NAMALWA (cell line): ENCODE measurements around the gene PACS1.

ENCODE experiments used
- DNase-seq: peaks from one replicate; pipeline ENCODE4 v3.0.0-alpha.2; 2015; ENCODE audit warnings: low spot score

PACS1 gene

DNA sequence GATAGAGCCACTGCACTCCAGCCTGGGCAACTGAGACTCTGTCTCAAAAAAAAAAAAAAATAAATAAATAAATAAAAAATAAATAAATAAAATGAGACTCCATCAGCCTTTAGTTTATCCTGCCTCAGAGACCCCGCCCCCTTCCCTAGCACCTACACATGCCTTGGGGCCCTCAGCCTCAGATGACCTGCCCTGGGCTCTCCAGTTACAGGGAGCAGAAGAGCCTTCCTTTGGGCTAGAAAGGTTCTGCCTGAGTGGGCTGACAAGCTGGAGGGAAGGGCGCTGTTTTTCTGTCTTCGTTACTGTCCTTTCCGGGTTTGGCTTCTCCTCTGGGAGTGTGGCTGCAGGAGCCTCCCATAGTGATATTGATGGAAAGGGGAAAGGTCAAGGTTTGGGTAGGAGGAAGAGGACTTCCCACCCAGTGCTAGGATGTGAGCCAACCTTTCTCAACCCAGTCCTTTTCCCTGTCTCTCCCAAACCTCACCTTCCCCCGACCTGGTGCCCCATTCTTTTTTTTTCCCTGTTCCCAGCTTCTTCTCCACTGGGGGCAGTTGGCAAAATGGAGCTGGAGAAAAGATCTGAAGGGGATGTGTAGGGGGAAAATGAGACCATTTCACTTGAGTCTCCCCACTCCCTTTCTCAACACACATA lies 19.4 kb upstream of the PACS1 start:
- no peak for DNase-seq

DNA sequence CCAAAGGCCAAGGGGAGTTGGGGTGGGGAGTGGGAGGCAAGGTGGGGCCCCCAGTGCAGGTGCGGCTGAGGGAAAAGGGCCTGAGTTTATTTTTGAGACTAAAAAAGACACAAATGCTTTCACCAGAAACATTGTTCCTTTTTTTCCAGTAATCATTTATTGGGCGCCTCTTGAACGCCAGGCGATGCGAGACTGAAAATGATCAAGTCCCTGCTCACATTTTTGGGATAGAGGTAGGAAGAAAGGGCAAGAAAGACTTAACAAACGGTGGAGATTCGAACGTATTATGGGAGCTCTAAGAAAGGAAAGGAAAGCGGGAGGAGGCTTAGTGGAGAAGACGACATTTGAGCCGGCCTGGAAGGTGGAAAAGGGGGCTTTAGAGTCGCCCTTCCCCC lies 18.7 kb upstream of the PACS1 start:
- DNase-seq: no peak

DNA sequence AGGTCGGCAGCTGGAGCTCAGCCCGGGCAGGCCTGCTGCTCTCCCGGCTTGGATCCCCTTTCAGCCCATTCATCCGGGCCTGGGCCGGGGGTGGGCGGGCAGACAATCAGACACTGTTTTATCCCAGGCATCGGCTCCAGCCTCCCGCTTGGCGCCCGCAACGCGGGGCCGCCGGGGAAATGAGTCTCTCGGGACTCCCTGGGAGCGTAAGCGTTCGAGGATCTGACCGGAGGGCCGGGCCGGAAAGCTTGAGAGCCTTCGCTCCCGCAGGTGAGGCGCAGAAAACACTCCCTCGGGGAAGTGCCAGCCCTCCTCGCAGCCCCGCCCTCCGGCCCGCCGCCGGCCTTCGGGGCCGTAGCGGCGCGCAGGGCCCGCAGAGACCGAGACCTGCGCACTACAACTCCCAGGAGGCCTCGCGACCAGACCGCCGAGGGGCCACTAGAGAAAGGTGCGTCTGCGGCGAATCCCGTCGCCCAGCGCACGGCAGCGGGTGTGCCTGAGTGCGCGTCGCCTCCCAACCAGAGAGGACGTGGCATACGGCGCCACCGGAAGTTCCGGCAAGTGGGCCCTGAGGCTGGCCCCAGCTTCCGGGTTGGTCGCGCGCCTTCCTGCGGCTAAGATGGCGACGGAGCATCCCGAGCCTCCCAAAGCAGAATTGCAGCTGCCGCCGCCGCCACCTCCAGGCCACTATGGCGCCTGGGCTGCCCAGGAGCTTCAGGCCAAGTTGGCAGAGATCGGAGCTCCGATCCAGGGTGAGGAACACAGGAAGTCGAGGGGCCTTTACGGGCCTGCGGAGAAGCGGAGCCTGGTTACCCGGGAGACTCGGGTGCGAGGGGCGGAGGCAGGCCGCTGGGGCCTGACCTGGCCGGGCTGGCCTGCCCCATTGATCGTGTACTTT lies 18.1 kb upstream of the PACS1 start, which contains the start of gene SF3B2:
SF3B2 (plus strand) TSS at position 599 of the 898 bp plus-strand sequence; CDS start at position 620, 21 bp downstream.
- DNase-seq: peak; percentile 98

DNA sequence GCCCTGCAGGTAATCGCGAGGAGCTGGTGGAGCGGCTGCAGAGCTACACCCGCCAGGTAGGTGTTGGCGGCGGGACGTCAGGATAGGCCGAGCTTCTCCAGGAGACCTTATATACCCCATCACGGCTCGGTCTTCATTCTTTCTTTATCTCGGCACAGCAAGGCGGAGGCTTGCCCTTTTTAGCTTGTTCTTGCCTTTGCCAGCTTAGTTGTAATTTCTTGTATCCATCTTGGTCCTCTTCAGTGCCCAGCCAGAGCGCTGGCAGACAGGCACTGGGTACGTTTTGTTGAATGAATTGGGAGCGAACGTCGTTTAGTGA lies 17.4 kb upstream of the PACS1 start:
- no peak for DNase-seq

DNA sequence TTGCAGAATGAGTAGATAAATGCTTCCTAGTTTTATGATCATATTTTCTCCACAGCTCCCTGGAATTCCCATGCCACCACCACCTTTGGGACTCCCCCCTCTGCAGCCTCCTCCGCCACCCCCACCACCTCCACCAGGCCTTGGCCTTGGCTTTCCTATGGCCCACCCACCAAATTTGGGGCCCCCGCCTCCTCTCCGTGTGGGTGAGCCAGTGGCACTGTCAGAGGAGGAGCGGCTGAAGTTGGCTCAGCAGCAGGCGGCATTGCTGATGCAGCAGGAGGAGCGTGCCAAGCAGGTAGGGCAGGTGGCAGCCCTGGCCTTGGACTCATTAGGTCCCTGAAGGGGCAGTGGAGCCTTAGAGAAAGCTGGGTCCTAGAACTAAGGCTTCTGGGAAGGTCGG lies 15.1 kb upstream of the PACS1 start:
- DNase-seq: no peak

DNA sequence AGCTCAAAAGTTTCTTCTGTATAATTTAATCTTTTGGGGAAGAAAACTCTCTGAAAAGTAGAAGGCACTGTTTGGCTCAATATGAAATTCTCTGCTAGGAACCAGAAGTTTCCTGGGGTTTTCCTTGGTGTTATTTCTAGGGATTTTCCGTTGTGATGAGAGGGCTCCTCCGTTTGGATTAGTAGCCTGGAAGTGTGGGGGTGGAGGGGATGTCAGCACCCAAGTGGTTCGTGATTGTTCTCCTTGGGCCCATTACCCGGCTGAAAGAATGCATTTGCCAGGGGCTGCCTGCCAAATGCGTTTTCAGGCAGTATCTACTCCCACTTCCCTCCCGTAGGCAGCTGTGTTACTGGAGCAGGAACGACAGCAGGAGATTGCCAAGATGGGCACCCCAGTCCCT lies 13.6 kb upstream of the PACS1 start:
- no peak for DNase-seq

DNA sequence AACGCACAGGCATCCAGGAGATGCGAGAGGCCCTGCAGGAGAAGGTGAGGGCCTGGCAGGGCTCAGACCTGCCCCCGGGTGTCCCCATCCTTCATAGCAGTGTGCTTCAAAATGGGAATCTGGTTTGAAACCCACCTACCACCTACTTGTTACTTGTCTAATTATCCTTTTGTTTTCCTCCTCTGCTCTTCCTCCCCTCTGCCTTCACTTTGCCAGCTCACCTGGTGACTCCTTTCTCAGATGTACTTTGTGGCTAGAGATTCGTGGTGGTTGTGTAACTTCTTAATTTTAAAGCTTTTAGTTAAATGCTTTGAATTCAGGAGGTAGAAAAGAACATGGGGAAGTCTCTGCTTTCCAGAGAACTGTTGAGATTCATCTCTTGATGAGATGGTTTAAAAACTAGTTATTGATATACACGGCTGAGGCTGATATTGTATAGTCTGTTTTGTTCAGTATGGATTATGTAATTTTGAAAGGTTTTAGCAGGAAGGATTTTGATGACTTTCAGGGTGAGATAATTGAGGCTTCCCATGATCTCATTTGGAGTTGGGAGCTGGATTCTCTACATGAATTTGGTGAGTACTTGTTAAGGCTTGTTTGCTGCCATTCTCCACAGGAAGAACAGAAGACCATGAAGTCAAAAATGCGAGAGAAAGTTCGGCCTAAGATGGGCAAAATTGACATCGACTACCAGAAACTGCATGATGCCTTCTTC lies 9.9 kb upstream of the PACS1 start:
- DNase-seq: no peak

DNA sequence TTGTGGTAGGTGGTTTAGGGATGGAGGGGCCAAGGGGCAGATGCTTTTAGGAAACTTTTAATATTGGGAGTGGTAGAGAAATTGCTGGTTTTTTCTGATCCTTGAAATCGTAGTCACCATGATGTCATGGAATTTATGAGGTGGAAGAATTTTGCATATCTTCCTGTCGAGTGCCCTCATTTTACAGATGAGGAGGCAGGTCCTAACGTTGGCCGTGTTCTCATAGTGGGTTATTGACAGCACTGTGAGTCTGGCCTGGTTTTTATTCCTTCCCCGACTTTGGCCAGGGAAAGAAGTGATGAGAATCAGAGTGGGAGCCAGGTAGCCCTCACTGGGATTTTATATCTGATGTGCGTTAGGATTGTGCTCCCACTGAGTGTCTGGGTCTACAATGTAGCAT lies 8.8 kb upstream of the PACS1 start:
- no peak for DNase-seq

DNA sequence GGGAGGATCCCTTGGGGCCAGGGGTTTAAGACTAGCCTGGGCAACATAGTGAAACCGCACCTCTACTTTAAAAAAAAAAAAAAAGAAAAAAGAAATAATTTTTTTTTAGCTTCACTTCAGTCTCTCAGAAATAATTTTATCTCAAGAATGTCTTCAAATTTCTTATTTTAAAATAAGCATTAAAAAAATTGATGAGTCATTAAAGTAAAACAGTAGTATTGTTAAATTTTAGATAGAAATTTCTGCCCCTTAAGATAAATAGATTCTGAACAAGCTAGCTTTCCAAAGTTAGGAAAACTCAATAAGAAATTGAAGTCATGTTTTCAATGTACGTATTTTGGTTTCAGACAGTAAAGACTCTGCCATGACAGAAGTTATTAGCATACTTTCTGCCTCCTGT lies 7.7 kb upstream of the PACS1 start:
- DNase-seq: no peak

DNA sequence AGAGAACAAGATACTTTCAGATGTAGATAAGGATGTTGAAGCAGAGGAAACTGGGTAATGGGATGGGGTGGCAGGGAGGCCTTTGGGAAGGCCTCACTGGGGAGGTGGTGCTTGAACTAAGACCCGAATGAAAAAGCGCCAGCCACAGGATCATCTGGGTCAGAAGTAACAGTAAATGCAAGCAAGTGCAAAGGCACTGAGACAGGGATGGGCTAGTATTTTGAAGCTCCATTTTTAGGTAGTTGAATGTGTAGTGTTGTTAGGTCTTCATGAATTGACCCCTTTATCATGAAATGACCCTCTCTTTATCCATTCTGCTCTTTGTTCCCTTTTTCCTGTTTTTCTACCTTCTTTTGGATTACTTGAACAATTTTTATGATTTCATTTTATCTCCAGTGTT lies 6.2 kb upstream of the PACS1 start:
- no peak for DNase-seq

DNA sequence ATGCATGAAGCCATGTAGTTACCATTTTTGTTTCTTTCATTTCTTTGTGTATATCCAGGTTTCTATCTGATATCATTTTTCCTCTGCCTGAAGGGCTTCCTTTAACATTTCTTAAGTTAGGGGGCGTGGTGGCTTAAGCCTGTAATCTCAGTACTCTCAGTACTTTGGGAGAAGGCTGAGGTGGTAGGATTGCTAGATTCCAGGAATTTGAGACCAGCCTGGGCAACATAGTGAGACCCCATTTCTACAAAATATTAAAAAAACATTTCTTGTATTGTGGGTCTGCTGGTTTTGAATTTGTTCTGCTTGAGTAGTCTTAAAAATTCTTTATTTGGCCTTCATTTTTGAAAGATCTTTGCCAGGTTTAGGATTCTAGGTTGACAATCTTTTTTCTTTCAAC lies 5.5 kb upstream of the PACS1 start:
- no peak for DNase-seq

DNA sequence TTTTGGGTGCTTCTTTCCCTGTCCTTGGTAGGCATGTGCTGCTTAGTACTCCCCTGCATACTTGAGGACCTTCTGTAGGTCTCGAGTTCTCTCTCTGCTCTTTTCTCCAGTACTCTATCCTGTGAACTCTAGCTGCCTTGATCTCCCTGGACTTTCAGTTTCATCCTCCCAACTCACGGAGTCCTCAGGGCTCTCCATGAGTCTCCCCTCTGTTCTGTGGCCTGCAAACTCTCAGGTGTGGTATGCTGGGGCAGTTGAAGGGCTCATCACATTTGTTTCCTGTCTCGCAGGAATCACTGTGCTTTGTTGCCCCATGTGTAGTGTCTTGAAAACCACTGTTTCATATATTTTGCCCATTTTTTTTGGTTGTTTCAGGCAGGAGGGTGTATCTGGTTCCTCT lies 3.3 kb upstream of the PACS1 start:
- DNase-seq: no peak

DNA sequence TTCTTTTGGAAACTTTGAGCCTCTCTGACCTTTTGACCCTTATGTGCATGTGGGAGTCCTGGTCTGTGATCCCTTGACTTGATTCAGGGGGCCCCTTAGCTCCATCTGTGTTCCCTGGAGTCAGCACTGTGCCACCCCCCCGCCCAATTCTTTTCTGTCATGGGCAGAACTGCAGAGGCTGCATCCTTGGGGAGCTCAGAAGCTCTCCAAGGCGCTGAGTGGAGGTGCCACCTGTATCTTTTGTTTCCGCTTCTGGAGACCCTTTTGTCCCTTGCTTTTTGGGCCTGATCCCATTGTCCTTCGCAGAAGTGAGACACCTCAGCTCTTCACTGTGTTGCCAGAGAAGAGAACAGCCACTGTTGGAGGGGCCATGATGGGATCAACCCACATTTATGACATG lies 2.4 kb upstream of the PACS1 start:
- DNase-seq: no peak

DNA sequence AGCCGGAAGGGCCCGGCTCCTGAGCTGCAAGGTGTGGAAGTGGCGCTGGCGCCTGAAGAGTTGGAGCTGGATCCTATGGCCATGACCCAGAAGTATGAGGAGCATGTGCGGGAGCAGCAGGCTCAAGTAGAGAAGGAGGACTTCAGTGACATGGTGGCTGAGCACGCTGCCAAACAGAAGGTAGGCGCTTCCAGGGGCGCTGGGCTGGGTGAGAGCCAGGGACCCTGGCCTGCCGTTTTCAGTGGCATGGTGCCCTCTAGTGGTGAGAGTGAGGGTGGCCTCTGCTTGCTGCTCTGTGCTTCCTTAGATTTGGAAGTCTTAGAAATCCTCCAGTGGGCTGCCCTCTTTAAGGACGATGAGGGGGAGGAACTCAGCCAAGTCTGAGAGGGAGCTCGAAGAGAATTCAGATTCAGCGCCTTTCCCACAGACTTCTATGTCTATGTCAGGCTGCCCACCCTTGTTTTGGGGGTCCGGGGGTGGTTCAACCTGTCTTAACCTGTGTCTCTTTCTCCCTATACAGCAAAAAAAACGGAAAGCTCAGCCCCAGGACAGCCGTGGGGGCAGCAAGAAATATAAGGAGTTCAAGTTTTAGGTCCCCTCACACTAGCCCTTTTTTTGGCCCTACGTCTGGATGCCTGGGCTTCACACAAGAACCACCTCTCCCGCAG lies 1.8 kb upstream of the PACS1 start:
- peak; percentile 84 for DNase-seq

DNA sequence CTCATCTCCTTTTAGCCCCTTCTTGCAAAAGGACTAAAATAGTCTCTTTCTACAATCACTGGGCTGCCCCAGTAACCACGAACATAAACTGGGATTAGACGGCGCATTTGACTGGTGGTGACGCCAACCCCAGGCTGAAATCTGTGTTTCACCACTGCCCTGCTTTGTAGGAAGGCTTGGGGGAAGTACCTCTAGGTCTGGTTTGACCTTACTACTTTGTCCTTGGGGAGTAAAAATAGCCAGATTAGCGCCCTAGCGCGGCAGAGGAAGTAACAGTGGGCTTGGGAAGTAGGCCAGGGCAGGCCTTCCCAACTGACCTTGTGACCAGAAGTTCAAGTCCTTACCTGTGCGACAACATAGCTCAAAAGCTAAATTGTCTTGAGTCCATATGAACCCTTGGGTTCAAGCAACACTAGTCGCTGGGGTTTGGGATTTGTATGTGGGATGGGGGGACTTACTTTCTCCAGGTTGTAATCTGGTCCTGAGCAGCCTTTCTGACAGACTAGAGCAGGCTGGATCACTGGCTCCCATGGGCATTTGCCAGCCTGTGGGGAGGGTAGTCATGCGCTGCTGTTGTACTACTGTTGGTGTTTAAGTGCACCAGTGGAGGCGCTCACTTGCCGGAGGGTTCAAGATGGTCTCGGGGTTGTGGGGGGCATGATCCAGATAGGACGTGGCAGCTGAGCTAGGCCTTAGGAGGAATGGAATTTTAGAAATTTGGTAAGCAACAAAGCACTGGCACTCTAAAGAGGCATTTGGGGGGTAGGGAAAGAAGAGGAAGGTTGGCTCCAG lies 953 bp upstream of the PACS1 start:
- DNase-seq: peak; percentile 59

DNA sequence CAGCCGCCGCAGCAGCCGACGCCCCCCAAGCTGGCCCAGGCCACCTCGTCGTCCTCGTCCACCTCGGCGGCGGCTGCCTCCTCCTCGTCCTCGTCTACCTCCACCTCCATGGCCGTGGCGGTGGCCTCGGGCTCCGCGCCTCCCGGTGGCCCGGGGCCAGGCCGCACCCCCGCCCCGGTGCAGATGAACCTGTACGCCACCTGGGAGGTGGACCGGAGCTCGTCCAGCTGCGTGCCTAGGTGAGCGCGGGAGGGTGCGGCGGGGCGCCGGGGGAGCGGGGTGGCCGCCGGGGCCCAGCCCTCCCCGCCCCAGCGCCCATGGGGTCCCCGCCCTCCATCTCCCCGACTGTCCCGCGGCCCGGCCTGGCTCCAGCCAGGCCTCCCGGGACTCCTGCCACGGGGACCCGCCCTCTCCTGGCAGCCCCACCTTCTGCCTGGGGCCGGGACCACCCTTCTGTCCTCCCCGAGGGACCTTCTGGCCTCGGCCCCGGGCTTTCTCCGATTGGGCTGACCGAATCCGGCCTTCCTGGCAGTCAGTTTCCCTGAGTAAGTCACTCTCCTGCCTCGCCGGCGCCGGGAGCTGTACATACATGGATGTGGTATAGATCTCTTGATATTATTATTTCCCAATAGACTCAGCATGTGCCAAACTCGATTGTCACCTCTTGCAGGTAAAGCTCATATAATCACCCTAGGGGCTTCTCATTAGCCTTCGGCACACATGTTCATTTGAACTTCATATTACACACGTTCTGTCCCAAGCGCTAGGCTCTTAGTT lies 720 bp downstream of the PACS1 start:
- DNase-seq: peak; percentile 32

DNA sequence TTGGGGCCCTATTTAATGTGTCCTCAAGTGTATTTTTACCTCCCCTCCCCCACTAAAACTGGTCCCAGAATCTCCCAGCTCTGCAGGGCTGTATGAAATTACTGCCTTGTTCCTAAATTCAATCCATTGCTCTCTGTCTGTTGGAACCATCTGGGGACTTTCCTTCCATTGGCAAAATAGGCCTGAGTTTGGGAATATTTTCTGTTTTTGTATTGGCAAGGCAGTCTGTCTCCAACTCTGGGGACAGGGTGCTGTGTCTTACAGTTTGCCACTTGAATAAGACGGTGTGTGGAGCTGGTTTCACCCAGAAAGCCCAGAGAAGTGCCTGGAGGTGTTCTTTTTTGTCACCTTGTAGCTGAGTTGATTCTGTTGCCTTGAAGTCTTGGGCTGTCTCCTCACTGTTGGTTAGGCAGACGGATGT lies 1.3 kb downstream of the PACS1 start:
- peak; percentile 24 for DNase-seq

DNA sequence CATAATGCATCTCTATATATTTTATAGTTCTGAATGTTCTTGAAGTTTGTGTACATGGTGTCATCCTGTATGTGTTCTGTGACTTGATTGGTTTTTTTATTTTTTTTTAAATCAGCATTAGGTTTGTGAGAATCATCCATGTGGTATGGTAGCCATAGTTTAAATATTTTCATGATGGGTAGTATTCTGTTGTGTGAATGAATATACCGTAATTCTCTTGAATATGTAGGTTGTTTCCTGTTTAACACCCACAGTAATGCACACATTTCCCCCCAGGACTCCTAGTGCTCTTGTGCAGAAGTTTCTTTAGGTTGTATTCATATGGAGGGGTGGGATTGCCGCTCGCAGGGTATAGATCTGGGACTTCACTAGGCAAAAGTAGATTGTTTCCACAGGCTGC lies 2.0 kb downstream of the PACS1 start:
- no peak for DNase-seq

DNA sequence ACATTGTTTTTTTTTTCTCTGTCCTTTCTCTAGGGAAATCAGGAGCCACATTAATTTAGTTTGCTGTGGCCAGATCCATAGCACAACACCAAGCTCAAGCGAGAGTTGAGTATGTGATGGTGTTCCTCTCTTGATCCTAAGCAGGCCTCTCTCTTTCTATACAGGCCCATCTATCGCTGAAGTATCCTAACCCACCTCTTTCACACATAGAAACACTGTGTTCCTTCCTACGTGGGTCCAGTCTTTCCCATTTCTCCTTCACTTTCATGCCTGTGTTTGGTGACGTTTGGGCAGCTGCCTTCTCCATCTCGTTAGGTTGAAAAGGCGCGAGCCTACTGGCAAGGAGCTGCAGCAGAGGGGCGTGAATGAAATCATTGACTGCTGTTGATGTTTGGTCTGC lies 2.4 kb downstream of the PACS1 start:
- DNase-seq: no peak

DNA sequence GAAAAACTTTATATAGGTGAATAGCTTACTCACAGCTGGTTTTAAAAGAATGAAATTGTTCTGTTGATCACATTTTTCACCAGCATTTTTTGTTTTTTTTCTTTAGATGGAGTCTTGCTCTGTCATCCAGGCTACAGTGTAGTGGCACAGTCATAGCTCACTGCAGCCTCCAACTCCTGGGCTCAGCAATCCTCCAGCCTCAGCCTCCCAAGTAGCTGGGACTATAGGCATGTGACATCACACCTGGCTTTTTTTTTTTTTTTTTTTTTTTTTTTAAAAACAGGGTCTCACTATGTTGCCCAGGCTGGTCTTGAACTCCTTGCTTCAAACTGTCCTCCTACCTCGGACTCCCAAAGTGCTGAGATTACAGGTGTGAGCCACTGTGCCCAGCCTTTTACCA lies 3.6 kb downstream of the PACS1 start:
- DNase-seq: no peak

DNA sequence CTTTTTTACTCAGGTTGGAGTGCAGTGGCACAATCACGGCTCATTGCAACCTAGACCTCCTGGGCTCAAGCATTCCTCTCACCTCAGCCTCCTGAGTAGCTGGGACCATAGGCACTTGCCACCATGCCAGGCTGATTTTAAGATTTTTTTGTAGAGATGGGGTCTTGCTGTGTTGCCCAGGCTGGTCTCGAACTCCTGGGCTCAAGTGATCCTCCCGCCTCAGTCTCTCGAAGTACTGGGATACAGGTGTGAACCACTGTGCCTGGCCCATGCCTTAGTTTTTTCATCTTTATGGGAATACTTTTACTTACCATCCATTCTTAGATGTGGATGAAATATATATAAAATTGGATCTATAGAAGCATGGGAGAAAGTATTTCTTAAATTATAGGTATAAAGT lies 5.2 kb downstream of the PACS1 start:
- DNase-seq: no peak
